GM19397 (cell line): Measurements from ENCODE around the gene TGM1.

Experiments used
- ATAC-seq: cut with Tn5 transposase; IDR thresholded peaks from one replicate; pipeline ENCODE4 v1.9.1; 2021; ENCODE audit warnings: mild to moderate bottlenecking, moderate library complexity; ENCODE audit not compliant: unreplicated experiment

The TGM1 gene

GRCh38 chr14:24271134-24271833 is 8.3 kb upstream of the TGM1 start, which contains the start of gene RABGGTA:
Gene RABGGTA (minus strand): TSS chr14:24271597. CDS start chr14:24271115, 482 bp downstream.
- peak; percentile 89 for ATAC-seq

GRCh38 chr14:24270537-24271133 is 7.7 kb upstream of the TGM1 start:
- ATAC-seq: no peak

- ATAC-seq: no peak
These were observed 7.0 kb upstream of the TGM1 start for GRCh38 chr14:24269910-24270536.

GRCh38 chr14:24269368-24269767 is 6.4 kb upstream of the TGM1 start:
- no peak for ATAC-seq

DNA sequence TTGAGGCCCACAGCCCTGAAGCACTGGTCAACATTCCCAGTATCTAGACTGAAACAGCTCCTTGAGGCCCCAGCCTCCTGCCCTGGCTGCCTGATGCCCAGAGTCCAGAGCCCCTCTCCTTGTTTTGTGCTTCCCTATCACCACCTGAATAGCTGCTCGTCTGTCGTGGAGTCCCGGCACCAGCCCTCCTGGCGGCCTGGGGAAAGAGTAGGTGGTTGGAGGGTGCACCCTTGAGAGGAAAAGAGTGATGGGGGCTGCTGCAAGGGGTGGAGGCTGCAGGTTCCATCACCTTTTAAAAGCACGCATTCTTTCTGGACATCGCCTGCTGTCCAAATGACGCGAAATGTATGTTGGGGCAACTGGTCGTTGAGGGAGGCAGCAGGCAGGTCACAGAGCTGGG is 5.2 kb upstream of the TGM1 start:
- no peak for ATAC-seq

GRCh38 chr14:24267516-24267915 is 4.5 kb upstream of the TGM1 start:
- no peak for ATAC-seq

GRCh38 chr14:24266344-24267244 is 3.6 kb upstream of the TGM1 start:
- ATAC-seq: no peak

GRCh38 chr14:24264298-24264697 is 1.3 kb upstream of the TGM1 start:
- no peak for ATAC-seq

DNA sequence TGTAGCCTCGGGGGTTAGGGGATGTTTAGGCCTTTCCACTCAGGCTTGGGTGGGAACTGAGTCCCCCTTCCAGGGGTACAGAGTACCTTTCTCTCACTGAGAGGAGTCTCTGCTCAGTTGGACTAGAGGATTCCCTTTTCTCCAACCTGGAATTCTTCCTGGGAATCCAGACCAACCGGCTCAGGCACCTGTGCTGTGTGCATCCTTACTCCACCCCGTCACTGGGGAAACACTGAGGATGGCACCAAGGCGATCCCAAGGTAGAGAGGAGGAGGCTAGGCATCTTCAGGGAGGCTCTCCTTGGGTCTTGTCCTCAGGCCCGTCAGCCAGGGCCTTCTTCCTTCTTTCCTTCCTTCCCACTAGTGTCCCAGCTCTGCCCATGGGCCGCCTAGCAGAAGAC is 871 bp upstream of the TGM1 start:
- no peak for ATAC-seq

DNA sequence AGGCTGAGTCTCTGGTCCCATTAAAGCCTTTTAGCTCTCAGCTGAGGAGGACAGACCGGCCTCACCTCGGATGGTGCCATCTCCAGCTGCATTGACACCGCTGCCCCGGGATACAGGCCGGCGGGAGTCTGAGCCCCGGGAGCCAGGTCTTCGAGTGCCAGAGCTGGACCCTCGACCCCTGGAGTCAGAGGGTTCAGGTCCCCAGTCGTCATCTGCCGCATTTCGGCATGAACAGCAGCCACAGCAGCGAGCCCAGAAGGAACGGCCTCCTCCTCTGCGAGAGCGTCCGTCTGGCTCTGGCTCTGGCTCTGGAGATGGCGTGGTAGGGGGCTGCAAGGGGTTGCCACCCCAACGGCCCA is 1.0 kb downstream of the TGM1 start:
- ATAC-seq: no peak

- no peak for ATAC-seq
These were observed 1.6 kb downstream of the TGM1 start for GRCh38 chr14:24261256-24261968.

DNA sequence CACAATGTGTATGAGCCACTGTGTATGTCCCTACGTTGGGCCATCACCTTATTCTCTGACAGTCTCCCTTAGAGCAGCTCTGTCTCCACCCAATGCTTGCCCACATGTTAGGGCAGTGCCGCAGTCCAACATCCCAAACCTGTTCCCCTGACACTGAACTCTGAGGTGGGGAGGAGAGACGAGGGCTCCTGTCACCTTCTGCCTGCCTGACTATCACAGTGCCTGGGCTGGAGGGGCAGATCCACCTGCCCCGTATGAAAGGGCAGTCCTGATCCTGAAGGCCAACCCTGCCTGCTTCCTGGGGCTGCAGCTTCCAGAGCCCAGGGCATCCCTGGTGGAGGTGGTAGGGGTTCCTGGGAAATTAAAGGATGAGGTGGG is 2.2 kb downstream of the TGM1 start:
- ATAC-seq: no peak

GRCh38 chr14:24260026-24260779 is 2.8 kb downstream of the TGM1 start:
- no peak for ATAC-seq

DNA sequence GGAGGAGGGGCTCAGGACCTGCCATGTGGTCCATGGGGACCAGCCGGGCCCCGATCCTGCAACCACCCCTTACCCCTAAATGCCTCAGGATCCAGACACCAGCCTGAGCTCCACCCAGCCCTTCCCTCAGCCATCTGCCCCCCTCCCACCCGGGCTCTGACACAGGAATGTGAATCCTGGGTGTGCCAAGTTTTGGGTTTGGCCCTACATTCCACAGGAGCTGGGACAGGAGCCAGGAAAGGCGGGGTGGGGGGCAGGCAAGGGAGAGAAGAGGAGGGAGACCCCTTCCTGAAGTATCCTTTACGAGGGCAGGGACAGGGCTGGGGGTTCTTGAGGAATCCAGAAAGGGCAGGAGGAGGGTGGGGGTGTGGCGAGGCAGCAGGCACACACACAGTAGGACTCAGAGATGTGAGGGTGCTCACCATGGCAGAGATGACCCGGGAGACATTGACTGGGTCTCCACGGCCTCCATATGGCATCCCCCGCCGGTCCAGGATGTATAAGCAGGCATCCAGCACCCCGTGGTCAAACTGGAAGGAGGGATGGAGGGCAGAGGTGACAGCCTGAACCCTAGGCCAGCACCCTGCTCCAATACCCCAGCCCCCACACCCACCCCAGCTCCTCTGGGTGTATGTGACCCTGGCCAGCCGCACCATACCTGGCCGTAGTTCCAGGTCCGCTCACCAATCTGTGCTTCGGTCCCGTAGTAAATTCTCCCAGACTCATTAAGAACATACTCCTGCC is 3.5 kb downstream of the TGM1 start:
- no peak for ATAC-seq

- ATAC-seq: no peak
These were observed 4.3 kb downstream of the TGM1 start for GRCh38 chr14:24258548-24259265.

GRCh38 chr14:24258119-24258518 is 4.9 kb downstream of the TGM1 start:
- ATAC-seq: no peak

GRCh38 chr14:24256960-24257359 is 6.0 kb downstream of the TGM1 start:
- no peak for ATAC-seq

GRCh38 chr14:24255931-24256711 is 6.9 kb downstream of the TGM1 start:
- no peak for ATAC-seq
